Activated CD4-positive, alpha-beta T cell treated with anti-CD3 and anti-CD28 coated beads, Interleukin-2, amount 50 U/mL, for 16 hours (primary cell): ENCODE results near the gene LARP6.
"Not testable (repeated sequence)": the region's sequence is repeated elsewhere in the genome, so short reads cannot be mapped to it uniquely, and the experiment has no call there.

Source experiments
- DNase-seq: peaks from one replicate; pipeline ENCODE4 v3.0.0-alpha.2; 2020

The LARP6 gene

DNA sequence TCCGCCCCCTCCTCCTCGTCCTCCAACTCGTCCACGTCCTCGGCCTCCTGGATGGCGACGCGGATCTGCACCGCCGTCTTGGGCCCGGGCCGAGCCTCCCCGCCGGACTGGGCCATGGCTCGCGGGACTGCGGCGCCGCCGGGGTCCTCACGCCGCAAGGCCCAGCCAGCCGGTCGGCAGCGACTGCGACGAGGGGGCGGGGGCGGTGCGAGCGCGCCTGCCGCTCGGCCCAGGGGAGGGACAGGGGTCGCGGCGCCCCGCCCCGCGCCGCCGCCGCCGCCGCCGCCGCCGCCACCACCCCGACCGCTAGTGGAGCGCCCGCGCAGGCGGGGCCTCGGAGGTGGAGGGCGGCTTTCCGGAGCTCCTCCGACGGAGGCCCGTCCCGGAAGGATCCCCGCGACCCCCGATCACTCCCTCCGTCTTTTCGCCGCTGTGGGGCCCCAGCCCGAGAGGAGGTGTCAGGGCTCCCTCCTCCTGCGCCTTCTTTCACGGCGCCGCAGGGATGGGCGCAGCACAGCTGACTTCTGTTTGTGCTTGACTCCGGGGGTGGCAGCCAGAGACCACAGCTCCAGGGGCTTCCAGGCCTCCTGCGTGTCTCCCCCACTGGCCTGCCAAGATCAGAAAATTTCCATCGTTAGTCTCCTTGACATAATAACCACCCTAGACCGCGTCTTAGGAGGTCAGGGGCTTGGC is at the start of gene LARP6:
Gene LARP6, minus strand, starts transcription at position 185 of the 693 bp plus-strand sequence. Its CDS starts 69 bp downstream, at position 116.
- DNase-seq = no peak

GRCh38 chr15:70902107-70902506 is 48.1 kb upstream of the LARP6 start:
- DNase-seq = no peak

- no peak for DNase-seq
Measured at GRCh38 chr15:70892912-70893560, 39.1 kb upstream of the LARP6 start.

- peak; percentile 60 for DNase-seq
Measured at GRCh38 chr15:70892002-70892911, 38.3 kb upstream of the LARP6 start, which contains the start of the genes LRRC49 and THAP10. LRRC49 (plus strand) TSS chr15:70892826; CDS start chr15:70892895, 69 bp downstream. THAP10 (minus strand) TSS chr15:70892433; CDS start chr15:70892272, 161 bp downstream.

GRCh38 chr15:70882361-70882760 is 28.4 kb upstream of the LARP6 start:
- no peak for DNase-seq

DNA sequence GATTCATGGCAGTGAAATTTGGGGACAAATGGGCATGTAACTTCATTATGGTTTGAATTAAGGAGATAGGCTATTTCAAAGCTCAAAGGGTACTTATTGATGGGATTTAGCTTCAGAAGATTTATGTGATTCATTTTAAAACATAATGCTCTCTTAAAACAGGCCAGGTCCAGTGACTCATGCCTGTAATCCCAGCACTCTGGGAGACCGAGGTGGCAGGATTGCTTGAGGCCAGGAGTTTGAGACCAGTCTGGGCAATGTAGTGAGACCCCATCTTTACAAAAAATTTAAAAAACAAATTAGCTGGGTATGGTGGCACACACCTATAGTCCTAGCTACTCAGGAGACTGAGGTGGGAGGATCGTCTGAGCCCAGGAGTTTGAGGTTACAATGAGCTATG is 26.8 kb upstream of the LARP6 start:
- no peak for DNase-seq

GRCh38 chr15:70879401-70879800 is 25.4 kb upstream of the LARP6 start:
- no peak for DNase-seq

- DNase-seq = no peak
Measured at GRCh38 chr15:70876683-70877082, 22.7 kb upstream of the LARP6 start.

DNA sequence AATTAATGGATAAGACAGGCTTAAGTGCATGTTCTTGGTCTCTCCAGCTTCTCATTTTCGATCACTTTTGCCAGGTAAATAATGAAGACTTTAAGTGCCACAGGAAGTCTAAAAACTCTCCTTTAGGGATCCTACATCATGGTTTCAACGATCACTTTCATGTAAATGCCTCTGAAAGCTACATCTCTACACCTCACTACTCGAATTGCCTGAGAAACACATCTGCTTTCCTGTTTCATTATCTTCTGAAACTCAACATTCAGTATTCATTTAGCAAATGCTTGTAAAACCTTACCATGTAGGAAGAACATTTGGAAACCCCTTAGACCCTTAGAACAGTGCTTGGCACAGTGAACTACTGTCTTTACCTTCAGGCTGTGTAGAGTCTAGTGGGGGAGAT is 22.1 kb upstream of the LARP6 start:
- DNase-seq = no peak

DNA sequence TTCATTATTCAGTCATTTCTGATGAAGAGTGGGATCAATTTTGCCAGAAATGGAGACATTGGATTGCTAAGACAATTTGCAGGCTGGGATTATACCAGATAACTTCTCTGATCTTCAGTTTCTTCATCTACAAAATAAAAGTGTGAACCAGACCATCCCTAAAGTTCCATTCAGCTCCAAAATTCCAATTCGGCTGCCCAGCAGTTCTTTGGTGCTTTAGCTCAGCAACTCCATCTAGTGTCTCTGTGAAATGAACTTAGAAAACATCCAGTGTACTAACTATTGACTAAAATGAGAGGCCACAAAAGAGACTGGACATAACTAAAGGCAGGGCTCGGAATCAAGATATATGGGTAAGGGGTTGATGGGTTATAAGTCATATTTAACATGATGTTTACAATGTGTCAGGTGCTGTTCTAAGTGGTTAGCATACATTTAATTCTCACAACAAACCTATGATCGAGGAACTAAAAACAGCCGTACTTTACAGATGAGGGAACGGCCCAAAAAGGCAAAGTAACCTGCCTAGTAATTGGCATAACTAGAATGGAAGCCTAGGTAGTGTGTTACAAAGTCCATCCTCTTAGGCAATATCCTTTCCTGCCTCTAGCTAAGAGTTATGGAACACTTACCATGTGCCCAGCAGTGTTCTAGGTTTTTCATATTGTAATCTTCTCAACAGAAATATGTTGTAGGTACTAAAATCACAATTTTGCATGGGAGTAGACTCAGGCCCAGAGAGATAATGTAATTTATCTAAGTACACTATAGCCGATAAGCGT is 21.2 kb upstream of the LARP6 start:
- DNase-seq = no peak

DNA sequence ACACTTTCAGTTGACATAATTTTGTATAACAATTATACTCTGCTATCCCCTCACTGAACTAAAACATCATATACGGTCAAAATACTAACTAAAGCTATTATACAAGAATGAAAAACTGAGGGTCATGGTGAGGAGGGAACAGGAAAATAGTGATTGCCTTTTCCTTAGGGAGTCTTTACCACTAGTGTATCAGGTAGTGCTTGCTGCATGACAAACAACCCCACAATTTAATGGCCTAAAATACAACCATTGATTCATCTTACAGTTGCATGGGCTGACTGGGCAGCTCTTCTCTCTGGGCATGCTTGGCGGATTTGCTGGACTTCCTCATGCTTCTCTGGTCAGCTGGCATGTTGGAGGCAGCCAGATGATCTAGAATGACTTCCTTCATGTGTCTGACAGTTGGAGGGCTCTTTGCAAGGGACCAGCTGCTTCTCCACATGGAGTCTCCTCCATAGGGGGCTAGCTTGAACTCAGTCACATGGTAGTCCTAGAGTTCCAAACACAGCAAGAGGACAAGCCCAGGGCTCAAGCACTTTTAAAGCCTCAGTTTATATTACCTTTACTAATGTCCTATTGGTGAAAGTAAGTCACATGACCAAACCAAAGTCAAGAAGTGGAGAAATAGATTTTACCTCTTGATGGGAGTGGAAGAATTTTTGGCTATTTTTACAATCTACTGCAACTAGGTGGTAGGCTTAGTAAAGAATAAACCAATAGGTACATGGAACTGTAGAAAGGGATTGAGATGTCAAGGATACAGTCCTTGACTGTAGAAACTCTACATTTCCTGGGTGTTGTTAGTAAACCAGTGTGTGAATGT is 19.5 kb upstream of the LARP6 start:
- no peak for DNase-seq

GRCh38 chr15:70871490-70871889 is 17.5 kb upstream of the LARP6 start:
- DNase-seq = not testable (repeated sequence)

- DNase-seq = no peak
Measured at GRCh38 chr15:70870051-70870450, 16.1 kb upstream of the LARP6 start.

GRCh38 chr15:70869346-70869745 is 15.4 kb upstream of the LARP6 start:
- no peak for DNase-seq

DNA sequence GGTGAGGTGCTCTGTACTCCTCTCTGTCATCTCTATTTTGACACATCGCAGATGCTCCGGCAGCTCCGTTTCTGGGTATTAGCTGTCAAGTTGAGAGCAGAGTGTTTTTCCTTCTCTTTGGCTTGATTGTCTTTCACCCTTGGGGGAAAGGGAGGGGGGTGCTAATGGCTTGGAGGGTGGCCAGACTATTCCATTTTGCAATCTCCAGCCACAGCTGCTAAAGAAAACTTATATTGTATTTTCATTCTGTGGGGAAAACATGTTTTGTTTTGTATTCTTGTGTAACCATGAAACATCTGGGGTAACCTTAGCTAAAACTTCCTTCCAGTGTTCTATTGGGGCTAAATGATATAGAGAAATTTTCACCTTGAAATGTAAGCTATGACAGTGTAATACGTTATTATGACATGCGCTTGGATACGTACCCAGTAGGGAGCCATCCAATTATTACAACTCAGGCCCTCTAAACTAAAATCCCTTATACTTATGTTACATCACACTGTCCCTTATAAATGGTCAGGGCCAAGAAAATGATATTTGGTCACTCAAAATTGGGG is 14.0 kb upstream of the LARP6 start:
- DNase-seq = no peak

DNA sequence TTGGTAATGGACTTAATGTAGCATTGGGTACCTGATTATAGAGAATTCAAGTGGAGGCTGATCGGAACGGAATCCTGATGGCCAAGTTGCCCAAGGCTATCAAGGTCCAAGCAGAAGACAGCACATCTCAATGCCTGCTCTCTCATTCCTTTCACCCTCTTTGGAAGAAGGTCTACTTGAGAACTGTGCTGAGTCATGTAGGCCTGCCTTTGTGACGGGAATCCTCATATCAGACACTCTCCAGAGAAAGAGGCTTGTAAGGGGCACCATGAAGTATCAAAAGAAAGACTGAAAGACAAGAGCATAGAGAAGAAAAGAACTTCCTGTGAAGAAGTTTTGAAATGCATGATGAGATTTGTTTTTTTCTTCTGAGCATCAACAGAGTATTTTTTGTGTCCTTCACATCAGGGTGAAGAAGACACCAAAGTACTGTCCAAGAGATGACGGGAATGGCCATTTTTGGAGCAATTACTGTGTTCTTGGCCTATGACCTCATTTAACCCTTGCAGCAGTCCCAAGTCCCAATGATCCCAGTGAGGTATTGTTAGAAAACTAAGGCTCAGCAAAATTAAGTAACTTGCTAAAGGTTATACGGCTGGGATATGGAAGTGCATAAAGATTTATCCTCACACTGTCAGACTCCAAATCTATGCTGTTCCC is 13.2 kb upstream of the LARP6 start:
- DNase-seq = no peak

DNA sequence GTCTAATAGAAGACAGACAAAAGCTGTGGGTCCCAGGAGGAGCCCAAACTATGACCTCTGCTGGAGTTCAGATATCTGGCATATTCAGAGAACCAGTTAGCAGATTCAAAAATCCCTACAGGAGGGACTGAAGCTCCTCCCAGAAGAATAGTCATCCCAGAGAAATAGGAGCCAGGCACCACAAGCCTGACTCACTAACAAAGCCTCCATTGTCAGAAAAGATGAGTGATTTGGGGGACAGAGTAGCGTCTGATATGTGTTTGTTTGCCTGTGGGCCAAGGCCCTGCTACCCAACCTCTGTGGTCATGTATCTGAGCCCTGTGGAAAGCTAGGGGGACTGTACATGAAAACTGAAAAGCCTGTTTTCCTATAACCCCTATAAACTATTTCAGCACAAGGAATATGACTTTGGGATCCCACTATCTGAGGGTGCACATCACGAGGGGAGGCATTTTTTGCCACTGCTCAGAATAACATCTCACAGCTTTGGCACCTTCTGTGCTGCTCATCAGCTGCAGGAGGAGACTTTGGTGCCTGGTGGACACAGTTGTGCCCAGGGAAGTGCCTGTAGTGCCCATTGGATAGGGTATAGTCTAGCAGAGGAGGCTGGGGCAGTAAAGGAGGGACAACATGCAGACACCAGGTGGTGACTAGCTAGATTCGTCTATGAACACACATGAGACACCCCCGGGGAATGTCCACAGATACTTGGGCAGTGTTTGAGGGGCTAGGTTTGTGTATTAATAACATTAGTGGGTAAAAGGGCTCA is 9.7 kb upstream of the LARP6 start:
- DNase-seq = no peak

GRCh38 chr15:70859998-70860397 is 6.0 kb upstream of the LARP6 start:
- no peak for DNase-seq

GRCh38 chr15:70859322-70859908 is 5.5 kb upstream of the LARP6 start:
- DNase-seq = no peak
